Activated effector memory CD4-positive, alpha-beta T cell treated with anti-CD3 and anti-CD28 coated beads, Interleukin-2, amount 50 U/mL, for 16 hours (primary cell): Measurements from ENCODE around the gene SPHK1.
"Not testable (repeated sequence)": the region's sequence is repeated elsewhere in the genome, so short reads cannot be mapped to it uniquely, and the experiment has no call there.

Source experiments
- DNase-seq: peaks from one replicate; pipeline ENCODE4 v3.0.0-alpha.2; 2020

The SPHK1 gene, protein sequence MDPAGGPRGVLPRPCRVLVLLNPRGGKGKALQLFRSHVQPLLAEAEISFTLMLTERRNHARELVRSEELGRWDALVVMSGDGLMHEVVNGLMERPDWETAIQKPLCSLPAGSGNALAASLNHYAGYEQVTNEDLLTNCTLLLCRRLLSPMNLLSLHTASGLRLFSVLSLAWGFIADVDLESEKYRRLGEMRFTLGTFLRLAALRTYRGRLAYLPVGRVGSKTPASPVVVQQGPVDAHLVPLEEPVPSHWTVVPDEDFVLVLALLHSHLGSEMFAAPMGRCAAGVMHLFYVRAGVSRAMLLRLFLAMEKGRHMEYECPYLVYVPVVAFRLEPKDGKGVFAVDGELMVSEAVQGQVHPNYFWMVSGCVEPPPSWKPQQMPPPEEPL

GRCh38 chr17:76384222-76384986, at the start of gene SPHK1:
TSS of gene SPHK1 (plus strand) at chr17:76384609. CDS start at chr17:76385645, 1,036 bp downstream.
- peak; percentile 86 for DNase-seq

DNA sequence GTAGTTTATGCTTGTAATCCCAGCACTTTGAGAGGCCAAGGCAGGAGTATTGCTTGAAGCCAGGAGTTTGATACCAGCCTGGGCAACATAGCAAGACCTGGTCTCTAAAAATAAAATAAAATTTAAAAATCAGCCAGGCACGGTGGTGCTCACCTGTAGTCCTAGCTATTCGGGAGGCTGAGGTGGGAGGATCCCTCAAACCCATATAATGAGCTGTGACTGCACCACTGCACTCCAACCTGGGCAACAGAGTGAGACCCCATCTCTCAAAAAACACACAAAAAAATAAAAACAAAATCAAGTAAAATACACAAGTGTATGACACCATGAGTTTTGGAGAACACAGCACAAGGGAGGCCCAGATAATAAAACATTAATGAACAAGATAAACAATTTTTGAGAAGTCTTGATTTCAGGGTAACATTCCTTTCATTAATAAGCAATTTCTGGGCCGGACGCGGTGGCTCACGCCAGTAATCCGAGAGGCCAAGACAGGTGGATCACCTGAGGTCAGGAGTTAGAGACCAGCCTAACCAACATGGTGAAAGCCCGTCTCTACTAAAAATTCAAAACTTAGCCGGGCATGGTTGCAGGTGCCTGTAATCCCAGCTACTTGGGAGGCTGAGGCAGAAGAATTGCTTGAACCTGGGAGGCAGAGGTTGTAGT, 48.6 kb upstream of the SPHK1 start:
- DNase-seq: no peak

GRCh38 chr17:76336756-76337412, 47.5 kb upstream of the SPHK1 start:
- no peak for DNase-seq

DNA sequence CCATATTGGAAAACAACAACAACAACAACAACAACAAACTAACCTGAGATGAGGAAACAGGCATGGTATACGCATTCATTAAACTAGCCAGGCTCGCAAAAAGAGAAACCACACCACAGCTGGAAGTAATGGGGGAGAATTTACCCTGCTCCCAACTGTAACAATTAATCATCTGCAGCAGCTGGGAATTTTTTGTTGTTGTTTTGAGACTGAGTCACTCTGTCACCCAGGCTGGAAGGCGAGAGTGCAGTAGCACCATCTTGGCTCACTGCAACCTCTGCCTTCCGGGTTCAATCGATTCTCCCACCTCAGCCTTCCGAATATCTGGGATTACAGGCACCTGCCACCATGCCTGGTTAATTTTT, 47.0 kb upstream of the SPHK1 start:
- DNase-seq: no peak

GRCh38 chr17:76341301-76341700, 43.1 kb upstream of the SPHK1 start:
- no peak for DNase-seq

GRCh38 chr17:76343106-76343505, 41.3 kb upstream of the SPHK1 start:
- DNase-seq: no peak

GRCh38 chr17:76345377-76345974, 38.9 kb upstream of the SPHK1 start:
- DNase-seq: no peak

- DNase-seq: not testable (repeated sequence)
Observed at GRCh38 chr17:76346936-76347335, 37.5 kb upstream of the SPHK1 start.

DNA sequence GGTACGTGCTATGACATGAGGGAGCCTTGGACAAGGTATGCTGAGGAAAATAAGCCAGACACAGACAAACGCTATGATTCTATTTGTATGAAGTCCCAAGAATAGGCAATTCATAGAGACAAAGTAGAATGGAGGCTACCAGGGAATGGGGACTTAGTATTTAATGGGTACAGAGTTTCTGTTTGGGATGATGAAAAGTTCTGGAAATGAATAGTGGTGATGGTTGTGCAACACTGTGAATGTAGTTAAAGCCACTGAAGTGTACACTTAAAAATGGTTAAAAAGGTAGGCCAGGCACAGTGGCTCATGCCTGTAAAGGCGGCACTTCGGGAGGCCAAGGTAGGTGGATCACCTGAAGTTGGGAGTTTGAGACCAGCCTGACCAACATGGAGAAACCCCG, 33.9 kb upstream of the SPHK1 start:
- DNase-seq: no peak

GRCh38 chr17:76351526-76352071, 32.8 kb upstream of the SPHK1 start:
- DNase-seq: no peak

GRCh38 chr17:76353004-76353598, 31.3 kb upstream of the SPHK1 start:
- peak; percentile 70 for DNase-seq

- peak; percentile 93 for DNase-seq
Observed at GRCh38 chr17:76353599-76354316, 30.7 kb upstream of the SPHK1 start, which contains the start of gene PRPSAP1. TSS of gene PRPSAP1 (minus strand) at chr17:76353916. CDS start at chr17:76353703, 213 bp downstream.

GRCh38 chr17:76354317-76354729, 30.1 kb upstream of the SPHK1 start:
- DNase-seq: no peak

GRCh38 chr17:76354747-76355310, 29.6 kb upstream of the SPHK1 start:
- DNase-seq: no peak

GRCh38 chr17:76356803-76357456, 27.5 kb upstream of the SPHK1 start:
- DNase-seq: no peak

GRCh38 chr17:76357597-76358158, 26.7 kb upstream of the SPHK1 start:
- no peak for DNase-seq

GRCh38 chr17:76359375-76359774, 25.0 kb upstream of the SPHK1 start:
- no peak for DNase-seq

DNA sequence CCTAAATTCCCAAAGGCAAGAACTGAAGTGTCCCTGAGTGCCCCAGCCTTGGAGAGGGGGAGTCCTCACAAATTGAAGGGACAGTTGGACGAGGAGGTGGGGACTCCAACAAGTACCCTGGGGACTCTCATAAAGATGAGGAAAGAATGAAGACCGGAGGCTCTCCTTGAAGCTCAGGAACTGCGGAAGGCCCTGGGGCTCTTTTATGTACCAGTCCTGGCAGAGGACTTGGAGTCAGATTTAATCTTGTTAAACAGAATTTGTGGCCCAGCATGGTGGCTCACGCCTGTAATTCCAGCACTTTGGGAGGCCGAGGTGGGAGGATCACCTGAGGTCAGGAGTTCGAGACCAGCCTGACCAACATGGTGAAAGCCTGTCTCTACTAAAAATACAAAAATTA, 24.6 kb upstream of the SPHK1 start:
- DNase-seq: not testable (repeated sequence)

DNA sequence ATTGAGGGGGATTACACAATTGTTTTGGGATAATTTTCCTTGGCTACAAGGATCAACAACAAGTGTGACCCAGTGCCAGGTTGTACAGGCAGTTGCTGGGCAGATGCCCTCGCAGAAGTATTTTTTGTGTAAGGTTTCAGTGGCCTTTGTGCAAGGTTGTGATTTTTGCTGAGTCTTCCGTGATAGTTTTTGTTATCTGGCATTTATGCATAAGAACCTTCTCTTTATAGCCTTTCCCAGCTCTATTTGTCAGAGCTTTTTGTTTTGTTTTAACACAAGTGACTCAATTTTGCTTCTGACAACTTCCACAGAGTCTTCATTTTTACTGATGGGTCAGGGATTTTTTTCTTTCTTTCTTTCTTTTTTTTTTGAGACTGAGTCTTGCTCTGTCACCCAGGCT, 23.9 kb upstream of the SPHK1 start:
- no peak for DNase-seq
